Measurements from ENCODE around the gene KRT85.

- no peak for TF ChIP-seq SP1 (IDR thresholded peaks at IDR 0.05; ENCODE audit: low read depth, low read length)
- no peak for TF ChIP-seq CTCF (IDR thresholded peaks at IDR 0.05 in 2 of 3, conservative IDR thresholded peaks at IDR 0.05 in 1 of 3; ENCODE audit: control insufficient read depth in 2 of 3, extremely low read depth in 1 of 3, insufficient read depth in 1 of 3, low read depth in 3 of 3, low read length in 3 of 3)
- no peak for TF ChIP-seq YBX1 (IDR thresholded peaks at IDR 0.05)
- no peak for TF ChIP-seq CEBPZ (IDR thresholded peaks at IDR 0.05; ENCODE audit: low read depth, low read length)
Measured at GRCh38 chr12:52379536-52379935, 12.3 kb upstream of the KRT85 start.
